GM19099 (cell line): ENCODE results near the gene SENP6.

ENCODE experiments used
- POLR2A ChIP-seq: IDR thresholded peaks from 3 replicates; pipeline ENCODE4 v1.6.1; 2011; ENCODE audit warnings: low read depth; ENCODE audit not compliant: insufficient read length; ENCODE audit errors: extremely low read depth

The SENP6 gene, protein sequence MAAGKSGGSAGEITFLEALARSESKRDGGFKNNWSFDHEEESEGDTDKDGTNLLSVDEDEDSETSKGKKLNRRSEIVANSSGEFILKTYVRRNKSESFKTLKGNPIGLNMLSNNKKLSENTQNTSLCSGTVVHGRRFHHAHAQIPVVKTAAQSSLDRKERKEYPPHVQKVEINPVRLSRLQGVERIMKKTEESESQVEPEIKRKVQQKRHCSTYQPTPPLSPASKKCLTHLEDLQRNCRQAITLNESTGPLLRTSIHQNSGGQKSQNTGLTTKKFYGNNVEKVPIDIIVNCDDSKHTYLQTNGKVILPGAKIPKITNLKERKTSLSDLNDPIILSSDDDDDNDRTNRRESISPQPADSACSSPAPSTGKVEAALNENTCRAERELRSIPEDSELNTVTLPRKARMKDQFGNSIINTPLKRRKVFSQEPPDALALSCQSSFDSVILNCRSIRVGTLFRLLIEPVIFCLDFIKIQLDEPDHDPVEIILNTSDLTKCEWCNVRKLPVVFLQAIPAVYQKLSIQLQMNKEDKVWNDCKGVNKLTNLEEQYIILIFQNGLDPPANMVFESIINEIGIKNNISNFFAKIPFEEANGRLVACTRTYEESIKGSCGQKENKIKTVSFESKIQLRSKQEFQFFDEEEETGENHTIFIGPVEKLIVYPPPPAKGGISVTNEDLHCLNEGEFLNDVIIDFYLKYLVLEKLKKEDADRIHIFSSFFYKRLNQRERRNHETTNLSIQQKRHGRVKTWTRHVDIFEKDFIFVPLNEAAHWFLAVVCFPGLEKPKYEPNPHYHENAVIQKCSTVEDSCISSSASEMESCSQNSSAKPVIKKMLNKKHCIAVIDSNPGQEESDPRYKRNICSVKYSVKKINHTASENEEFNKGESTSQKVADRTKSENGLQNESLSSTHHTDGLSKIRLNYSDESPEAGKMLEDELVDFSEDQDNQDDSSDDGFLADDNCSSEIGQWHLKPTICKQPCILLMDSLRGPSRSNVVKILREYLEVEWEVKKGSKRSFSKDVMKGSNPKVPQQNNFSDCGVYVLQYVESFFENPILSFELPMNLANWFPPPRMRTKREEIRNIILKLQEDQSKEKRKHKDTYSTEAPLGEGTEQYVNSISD

GRCh38 chr6:75601304-75602245 is at the start of gene SENP6:
TSS of gene SENP6 (plus strand) at chr6:75601880. CDS start at chr6:75602525, 645 bp downstream.
- TF ChIP-seq POLR2A = peak; percentile 79

DNA sequence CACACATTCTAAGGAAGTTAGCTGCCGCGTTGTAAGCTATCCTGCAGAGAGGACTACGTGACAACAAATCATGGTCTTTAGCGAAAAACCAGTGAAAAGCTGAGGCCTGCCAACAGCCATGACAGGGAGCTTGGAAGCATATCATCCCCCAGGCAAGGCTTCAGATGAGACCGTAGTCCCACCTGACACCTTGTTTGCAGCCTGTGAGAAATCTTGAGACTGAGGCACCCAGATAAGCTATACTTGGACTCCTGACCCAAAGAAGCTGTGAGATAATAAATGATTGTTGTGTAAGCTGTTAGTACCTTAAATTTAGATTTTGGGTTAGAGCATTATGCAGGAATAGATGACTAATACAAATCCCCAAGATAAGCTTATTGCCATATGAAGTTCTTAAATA is 45.4 kb upstream of the SENP6 start:
- no peak for TF ChIP-seq POLR2A

- no peak for TF ChIP-seq POLR2A
Observed at GRCh38 chr6:75557068-75557467, 44.6 kb upstream of the SENP6 start.

GRCh38 chr6:75563032-75563431 is 38.6 kb upstream of the SENP6 start:
- TF ChIP-seq POLR2A = no peak

DNA sequence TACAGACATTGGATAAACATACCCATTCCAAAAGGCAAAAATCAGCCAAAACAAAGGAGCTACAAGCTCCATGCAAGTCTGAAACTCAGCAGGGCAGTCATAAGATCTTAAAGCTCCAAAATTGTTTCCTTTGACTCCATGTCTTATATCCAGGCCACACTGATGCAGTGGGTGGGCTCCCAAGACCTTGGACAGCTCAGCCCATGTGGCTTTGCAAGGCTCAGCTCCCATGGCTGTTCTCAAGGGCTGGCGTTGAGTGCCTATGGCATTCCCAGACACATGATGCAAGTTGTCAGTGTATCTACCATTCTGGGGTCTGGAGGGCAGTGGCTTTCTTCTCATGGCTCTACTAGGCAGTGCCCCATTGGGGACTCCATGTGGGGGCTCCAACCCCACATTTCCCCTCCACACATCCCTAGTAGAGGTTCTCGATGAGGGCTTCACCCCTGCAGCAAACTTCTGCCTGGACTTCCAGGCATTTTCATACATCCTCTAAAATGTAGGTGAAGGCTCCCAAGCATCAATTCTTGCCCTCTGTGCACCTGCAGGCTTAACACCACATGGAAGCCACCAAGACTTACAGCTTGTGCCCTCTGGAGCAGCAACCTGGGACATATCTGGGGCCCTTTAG is 35.4 kb upstream of the SENP6 start:
- TF ChIP-seq POLR2A = no peak

DNA sequence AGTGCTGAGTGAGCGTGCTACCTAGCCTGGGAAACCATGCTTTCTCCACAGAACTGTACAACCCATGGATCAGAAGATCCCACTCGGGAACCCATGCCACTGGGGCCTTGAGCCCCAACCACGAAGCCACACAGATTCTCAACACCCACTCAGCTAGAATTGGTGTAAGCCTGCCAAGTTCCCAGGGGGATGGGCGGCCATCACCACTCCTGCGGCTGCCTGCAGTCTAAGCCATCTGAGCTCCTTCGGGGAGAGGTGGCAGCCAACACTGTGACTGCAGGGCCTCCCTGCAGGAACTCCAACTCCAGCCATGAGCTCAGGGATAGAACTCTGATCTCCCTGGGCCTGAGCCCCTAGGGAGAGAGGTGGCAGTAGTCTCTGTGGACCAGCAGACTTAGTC is 33.6 kb upstream of the SENP6 start:
- TF ChIP-seq POLR2A = no peak

- no peak for TF ChIP-seq POLR2A
Observed at GRCh38 chr6:75568965-75569364, 32.7 kb upstream of the SENP6 start.

DNA sequence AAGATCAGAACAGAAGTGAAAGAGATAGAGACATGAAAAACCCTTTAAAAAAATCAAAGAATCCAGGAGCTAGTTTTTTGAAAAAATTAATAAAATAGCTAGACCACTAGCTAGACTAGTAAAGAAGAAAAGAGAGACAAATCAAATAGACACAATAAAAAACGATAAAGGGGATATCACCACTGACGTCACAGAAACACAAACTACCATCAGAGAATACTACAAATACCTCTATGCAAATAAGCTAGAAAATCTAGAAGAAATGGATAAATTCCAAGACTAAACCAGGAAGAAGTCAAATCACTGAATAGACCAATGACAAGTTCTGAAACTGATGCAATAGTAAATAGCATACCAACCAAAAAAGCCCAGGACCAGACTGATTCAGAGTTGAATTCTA is 29.6 kb upstream of the SENP6 start:
- TF ChIP-seq POLR2A = no peak

DNA sequence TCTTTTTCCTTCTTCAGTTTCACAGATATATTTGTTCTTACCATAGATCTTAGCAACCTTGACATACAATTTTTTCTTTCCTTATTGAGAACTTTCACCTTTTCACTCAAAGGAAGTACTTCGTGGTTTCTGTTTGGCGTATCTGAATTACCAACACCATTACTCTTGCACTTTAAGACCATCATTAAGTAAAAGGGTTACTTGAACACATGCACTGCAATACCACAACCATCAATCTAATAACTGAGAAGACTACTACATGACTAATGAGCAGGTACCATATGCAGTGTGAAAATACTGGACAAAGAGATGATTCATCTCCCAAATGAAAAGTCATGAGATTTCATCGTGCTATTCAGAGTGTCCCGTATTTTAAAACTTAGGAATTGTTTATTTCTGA is 21.7 kb upstream of the SENP6 start:
- TF ChIP-seq POLR2A = no peak

GRCh38 chr6:75581231-75581630 is 20.4 kb upstream of the SENP6 start:
- no peak for TF ChIP-seq POLR2A

- no peak for TF ChIP-seq POLR2A
Observed at GRCh38 chr6:75588948-75589347, 12.7 kb upstream of the SENP6 start.

- no peak for TF ChIP-seq POLR2A
Observed at GRCh38 chr6:75590370-75590769, 11.3 kb upstream of the SENP6 start.

GRCh38 chr6:75600768-75601167 is 912 bp upstream of the SENP6 start:
- no peak for TF ChIP-seq POLR2A
